NCI-H82 treated with DMSO at 0.1 percent for 48 hours (cell line): Measurements from ENCODE around the gene LILRA2.
"Not testable (repeated sequence)": the region's sequence is repeated elsewhere in the genome, so short reads cannot be mapped to it uniquely, and the experiment has no call there.

Experiments
- DNase-seq: peaks from one replicate; lab custom pipeline; 2025; ENCODE audit not compliant: unreplicated experiment; lab: John Stamatoyannopoulos, UW

Gene LILRA2

GRCh38 chr19:54608205-54608604, 34.6 kb downstream of the LILRA2 start:
- no peak for DNase-seq

DNA sequence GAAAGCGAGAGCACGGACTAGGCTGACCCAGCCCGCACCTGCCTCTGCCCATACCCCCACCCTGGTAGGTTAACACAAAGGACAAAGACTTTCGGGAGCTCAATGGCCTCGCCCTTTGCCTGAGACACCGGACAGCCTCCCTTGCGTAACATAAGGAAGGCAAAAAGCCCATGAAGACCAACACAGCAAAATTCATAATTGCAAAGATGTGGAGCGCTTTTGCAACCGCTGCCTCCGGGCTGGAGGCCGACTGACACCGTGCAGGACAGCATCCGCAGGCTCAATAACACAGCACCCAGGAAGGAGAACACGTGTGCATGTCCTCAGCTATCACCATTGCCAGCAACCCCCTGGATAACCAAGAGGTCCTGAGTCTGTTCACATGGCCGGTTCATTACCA, 35.2 kb downstream of the LILRA2 start:
- no peak for DNase-seq

DNA sequence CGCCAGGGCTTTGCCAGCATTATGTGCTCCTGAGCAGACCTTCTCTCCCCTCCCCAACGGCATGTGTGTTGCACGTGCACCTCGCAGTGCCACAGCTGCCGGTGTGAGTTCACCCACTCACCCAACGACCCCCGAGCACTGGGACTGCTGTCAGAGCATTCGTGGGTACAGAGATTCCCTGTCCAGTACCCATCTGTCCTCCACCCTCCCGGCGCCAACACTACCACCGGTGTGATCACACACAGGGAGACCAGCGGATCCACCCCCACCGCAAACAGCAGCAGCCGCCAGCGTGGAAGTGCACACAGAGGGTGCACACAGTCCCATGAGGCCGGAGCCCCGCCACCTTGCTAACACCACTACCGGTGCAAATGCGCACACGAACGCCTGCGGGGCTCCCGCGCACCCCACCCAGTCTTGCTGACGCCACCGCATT, 35.8 kb downstream of the LILRA2 start:
- no peak for DNase-seq

- DNase-seq = no peak
Observed at GRCh38 chr19:54612428-54612827, 38.8 kb downstream of the LILRA2 start.

DNA sequence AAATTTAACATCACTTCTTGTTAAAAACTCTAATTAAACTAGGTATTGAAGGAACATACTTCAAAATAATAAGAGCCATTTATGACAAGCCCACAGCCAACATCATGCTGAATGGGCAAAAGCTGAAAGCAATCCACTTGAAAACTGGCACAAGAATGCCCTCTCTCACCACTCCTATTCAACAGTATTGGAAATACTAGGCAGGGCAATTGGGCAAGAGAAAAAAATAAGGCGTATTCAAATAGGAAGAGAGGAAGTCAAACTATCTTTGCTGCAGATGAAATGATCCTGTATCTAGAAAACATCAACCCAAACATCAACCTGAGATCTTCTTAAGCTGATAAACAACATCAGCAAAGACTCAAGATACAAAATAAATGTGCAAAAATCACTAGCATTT, 41.1 kb downstream of the LILRA2 start:
- no peak for DNase-seq

DNA sequence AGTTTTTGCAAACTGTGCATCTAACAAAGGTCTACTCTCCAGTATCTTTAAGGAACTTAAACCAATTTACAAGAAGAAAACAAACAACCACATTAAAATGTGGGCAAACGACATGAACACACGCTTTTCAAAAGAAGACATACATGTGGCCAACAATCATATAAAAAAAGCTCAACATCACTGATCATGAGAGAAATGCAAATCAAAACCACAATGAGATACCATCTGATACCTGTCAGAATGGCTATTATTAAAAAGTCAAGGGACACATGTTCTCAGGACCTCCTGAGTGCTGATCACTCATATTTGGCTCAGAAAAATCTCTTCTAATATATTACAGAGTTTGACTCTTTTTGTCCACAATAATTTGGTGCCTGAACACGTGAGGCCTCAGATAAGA, 42.5 kb downstream of the LILRA2 start:
- no peak for DNase-seq

DNA sequence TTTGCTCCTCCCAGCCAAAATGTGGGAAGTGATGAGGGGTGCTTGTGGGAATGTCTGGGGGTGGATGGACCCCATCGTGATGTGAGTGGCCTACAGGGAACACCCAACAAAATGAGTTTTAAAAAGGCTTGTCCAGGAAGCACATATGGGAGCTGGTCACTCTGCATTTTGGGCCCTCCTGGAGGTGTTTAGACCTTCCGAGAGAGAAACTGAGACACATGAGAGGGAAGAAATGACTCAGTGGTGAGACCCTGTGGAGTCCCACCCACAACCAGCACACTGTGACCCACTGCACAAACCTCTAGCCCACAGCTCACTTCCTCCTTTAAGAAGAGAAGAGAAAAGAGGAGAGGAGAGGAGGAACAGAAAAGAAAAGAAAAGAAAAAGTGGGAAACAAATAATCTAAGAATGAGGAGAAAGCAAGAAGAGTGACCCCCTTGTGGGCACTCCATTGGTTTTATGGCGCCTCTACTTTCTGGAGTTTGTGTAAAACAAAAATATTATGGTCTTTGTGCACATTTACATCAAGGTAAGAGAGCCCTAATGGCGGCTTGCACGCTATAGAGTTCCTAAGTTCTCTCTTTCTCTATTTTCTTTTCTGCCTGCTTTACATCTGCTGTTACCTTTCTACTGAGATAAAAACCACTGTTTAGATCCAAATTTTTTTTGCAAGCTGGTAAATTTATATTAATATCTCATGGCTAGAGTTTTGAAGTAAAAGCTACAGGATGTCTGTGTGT, 43.4 kb downstream of the LILRA2 start:
- no peak for DNase-seq

DNA sequence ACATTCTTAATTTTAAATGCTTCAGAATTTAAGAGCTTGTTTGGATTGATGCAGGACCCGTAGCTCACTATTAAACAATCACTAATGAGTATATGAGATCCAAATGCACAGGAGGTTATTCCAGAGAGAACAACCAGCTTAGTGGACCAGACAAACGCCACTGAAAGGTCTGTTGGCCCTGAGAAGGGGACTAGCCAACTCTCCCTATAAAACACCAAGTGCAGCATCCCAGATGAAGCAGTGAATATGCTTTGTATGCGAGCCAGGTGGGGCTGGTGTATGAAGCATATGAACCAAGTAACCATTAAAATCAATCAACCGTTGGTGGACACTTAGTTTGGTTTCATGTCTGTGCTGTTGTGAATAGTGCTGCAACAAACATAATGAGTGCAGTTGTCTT, 46.9 kb downstream of the LILRA2 start:
- DNase-seq = no peak

GRCh38 chr19:54622431-54622830, 48.8 kb downstream of the LILRA2 start:
- no peak for DNase-seq

DNA sequence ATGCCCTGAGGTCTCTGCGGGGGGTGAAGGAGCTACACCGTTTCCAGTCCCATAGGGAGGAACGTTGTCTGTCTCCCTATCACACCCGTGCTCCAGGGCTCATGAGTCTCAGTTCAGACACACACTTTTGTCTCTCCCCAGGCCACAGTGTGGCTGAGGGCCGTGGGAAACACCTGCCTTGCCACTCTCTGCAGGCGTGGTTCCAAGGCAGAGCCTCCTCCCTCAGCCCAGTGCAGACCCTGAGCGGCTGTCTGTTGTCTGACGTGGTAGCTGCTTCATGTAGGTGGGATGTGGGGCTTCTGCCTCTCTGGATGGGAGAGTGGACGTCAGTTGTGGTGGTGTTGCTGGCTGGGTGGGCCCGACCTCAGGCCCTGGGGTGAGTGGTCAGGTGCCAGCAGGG, 50.6 kb downstream of the LILRA2 start:
- not testable (repeated sequence) for DNase-seq

GRCh38 chr19:54624934-54625730, 51.5 kb downstream of the LILRA2 start:
- DNase-seq = not testable (repeated sequence)

- no peak for DNase-seq
Observed at GRCh38 chr19:54626757-54627156, 53.2 kb downstream of the LILRA2 start.

GRCh38 chr19:54627912-54628311, 54.3 kb downstream of the LILRA2 start:
- DNase-seq = not testable (repeated sequence)

GRCh38 chr19:54630262-54630661, 56.7 kb downstream of the LILRA2 start, which contains the start of gene LILRB1:
TSS of gene LILRB1 (plus strand) at chr19:54630484. CDS start at chr19:54631074, 590 bp downstream.
- not testable (repeated sequence) for DNase-seq

- no peak for DNase-seq
Observed at GRCh38 chr19:54630782-54631181, 57.2 kb downstream of the LILRA2 start.

DNA sequence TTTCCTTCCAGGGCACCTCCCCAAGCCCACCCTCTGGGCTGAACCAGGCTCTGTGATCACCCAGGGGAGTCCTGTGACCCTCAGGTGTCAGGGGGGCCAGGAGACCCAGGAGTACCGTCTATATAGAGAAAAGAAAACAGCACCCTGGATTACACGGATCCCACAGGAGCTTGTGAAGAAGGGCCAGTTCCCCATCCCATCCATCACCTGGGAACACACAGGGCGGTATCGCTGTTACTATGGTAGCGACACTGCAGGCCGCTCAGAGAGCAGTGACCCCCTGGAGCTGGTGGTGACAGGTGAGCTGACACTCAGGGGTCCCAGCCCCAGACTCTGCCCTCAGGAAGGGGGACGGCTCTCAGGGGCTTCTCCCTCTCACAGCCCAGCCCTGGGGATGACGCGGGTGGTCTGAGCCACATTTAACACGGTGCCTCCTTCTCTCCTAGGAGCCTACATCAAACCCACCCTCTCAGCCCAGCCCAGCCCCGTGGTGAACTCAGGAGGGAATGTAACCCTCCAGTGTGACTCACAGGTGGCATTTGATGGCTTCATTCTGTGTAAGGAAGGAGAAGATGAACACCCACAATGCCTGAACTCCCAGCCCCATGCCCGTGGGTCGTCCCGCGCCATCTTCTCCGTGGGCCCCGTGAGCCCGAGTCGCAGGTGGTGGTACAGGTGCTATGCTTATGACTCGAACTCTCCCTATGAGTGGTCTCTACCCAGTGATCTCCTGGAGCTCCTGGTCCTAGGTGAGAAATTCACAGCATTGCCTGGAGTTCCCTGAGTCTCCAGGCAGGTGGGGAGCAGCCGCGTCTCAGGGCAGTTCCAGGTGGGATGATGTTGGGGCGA, 58.1 kb downstream of the LILRA2 start:
- not testable (repeated sequence) for DNase-seq

DNA sequence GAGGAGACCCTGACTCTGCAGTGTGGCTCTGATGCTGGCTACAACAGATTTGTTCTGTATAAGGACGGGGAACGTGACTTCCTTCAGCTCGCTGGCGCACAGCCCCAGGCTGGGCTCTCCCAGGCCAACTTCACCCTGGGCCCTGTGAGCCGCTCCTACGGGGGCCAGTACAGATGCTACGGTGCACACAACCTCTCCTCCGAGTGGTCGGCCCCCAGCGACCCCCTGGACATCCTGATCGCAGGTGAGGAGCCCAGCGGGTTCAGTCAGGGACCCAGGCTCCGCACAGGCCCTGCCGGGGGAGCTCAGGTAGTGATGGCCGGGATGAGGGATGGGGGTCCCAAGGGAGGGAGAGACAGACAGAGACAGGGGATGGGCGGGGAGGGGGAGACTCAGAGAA, 58.9 kb downstream of the LILRA2 start:
- DNase-seq = not testable (repeated sequence)

- no peak for DNase-seq
Observed at GRCh38 chr19:54633401-54633800, 59.8 kb downstream of the LILRA2 start.

DNA sequence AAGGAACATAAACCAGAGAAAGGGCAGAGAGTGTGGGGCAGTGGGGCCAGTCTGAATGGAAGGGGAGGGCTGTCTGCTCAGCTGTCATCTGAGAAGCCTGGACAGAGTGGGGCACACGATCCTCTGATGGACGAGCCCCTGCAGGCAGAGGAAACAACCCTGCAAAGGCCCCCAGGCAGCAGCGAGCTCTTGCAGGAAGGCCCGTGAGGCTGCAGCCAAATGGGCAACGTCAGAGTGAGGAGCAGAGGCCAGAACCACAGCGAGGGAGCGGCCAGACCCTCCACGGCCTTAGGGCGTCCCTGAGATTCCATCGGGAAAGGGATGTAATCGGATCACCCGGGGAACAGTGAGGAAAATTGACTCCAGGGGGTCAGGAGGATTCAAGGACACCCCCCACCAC, 62.5 kb downstream of the LILRA2 start:
- not testable (repeated sequence) for DNase-seq

GRCh38 chr19:54638683-54639082, 65.1 kb downstream of the LILRA2 start:
- no peak for DNase-seq
